Stimulated activated CD4-positive, alpha-beta T cell treated with anti-CD3 and anti-CD28 coated beads, Interleukin-15, amount 100 ng/mL, for 1 hour (primary cell): ENCODE results near the gene CSNK1E.
A peak's percentile ranks its signal among the peaks of the same experiment; 100 is the strongest.
"Not testable (repeated sequence)": the region's sequence is repeated elsewhere in the genome, so short reads cannot be mapped to it uniquely, and the experiment has no call there.

ENCODE experiments used
- DNase-seq, 2 donors: peaks; one replicate each; pipeline ENCODE4 v3.0.0-alpha.2; 2020; ENCODE audit warnings: low read depth in 1 of 2, low spot score in 1 of 2

CSNK1E gene

GRCh38 chr22:38317122-38317994 lies at the start of gene CSNK1E:
Gene CSNK1E (minus strand): TSS chr22:38317433. CDS start chr22:38314157, 3,276 bp downstream.
- DNase-seq = peak; percentile 52 to 67

GRCh38 chr22:38365829-38366228 lies 48.6 kb upstream of the CSNK1E start:
- DNase-seq = not testable (repeated sequence)

- not testable (repeated sequence) for DNase-seq
Observed at GRCh38 chr22:38365174-38365573, 47.9 kb upstream of the CSNK1E start.

GRCh38 chr22:38360560-38360959 lies 43.3 kb upstream of the CSNK1E start:
- DNase-seq = not testable (repeated sequence)

GRCh38 chr22:38359817-38360216 lies 42.6 kb upstream of the CSNK1E start:
- not testable (repeated sequence) for DNase-seq

GRCh38 chr22:38357971-38358370 lies 40.7 kb upstream of the CSNK1E start:
- not testable (repeated sequence) for DNase-seq

- no peak for DNase-seq
Observed at GRCh38 chr22:38355275-38355674, 38.0 kb upstream of the CSNK1E start.

- no peak for DNase-seq
Observed at GRCh38 chr22:38353701-38354100, 36.5 kb upstream of the CSNK1E start.

- peak; percentile 57 to 68 for DNase-seq
Observed at GRCh38 chr22:38353142-38353629, 36.0 kb upstream of the CSNK1E start.

- no peak for DNase-seq
Observed at GRCh38 chr22:38352436-38352835, 35.2 kb upstream of the CSNK1E start.

GRCh38 chr22:38350444-38351359 lies 33.5 kb upstream of the CSNK1E start:
- DNase-seq = no peak

GRCh38 chr22:38348751-38349496 lies 31.7 kb upstream of the CSNK1E start:
- no peak for DNase-seq

- no peak for DNase-seq
Observed at GRCh38 chr22:38347944-38348750, 30.9 kb upstream of the CSNK1E start.

- DNase-seq = no peak
Observed at GRCh38 chr22:38347181-38347943, 30.1 kb upstream of the CSNK1E start.

GRCh38 chr22:38346506-38346905 lies 29.3 kb upstream of the CSNK1E start:
- no peak for DNase-seq

GRCh38 chr22:38345782-38346181 lies 28.5 kb upstream of the CSNK1E start:
- DNase-seq = no peak

- DNase-seq = not testable (repeated sequence)
Observed at GRCh38 chr22:38339893-38340292, 22.7 kb upstream of the CSNK1E start.

- no peak for DNase-seq
Observed at GRCh38 chr22:38338772-38339379, 21.6 kb upstream of the CSNK1E start.

- DNase-seq = no peak
Observed at GRCh38 chr22:38336699-38337098, 19.5 kb upstream of the CSNK1E start.
